GM18868 (cell line): ENCODE data around the gene SGTA.

Experiments
- ATAC-seq: cut with Tn5 transposase; IDR thresholded peaks from one replicate; pipeline ENCODE4 v1.9.1; 2021; ENCODE audit warnings: mild to moderate bottlenecking, moderate library complexity; ENCODE audit not compliant: unreplicated experiment

The SGTA gene

GRCh38 chr19:2810141-2811091 lies 27.3 kb upstream of the SGTA start:
- ATAC-seq, result no peak

- ATAC-seq, result no peak
Measured at GRCh38 chr19:2809387-2810140, 26.5 kb upstream of the SGTA start.

- no peak for ATAC-seq
Measured at GRCh38 chr19:2808129-2808941, 25.3 kb upstream of the SGTA start.

GRCh38 chr19:2807379-2808128 lies 24.5 kb upstream of the SGTA start:
- ATAC-seq, result no peak

GRCh38 chr19:2806736-2807378 lies 23.8 kb upstream of the SGTA start:
- no peak for ATAC-seq

GRCh38 chr19:2805991-2806649 lies 23.0 kb upstream of the SGTA start:
- no peak for ATAC-seq

- no peak for ATAC-seq
Measured at GRCh38 chr19:2805261-2805900, 22.3 kb upstream of the SGTA start.

- ATAC-seq, result no peak
Measured at GRCh38 chr19:2804156-2805004, 21.3 kb upstream of the SGTA start.

- no peak for ATAC-seq
Measured at GRCh38 chr19:2803486-2804155, 20.5 kb upstream of the SGTA start.

- ATAC-seq, result no peak
Measured at GRCh38 chr19:2802826-2803225, 19.8 kb upstream of the SGTA start.

- no peak for ATAC-seq
Measured at GRCh38 chr19:2800506-2800905, 17.4 kb upstream of the SGTA start.

- no peak for ATAC-seq
Measured at GRCh38 chr19:2799273-2800020, 16.4 kb upstream of the SGTA start.

GRCh38 chr19:2798733-2799132 lies 15.7 kb upstream of the SGTA start:
- ATAC-seq, result no peak

GRCh38 chr19:2798158-2798685 lies 15.1 kb upstream of the SGTA start:
- ATAC-seq, result no peak

GRCh38 chr19:2797280-2797679 lies 14.2 kb upstream of the SGTA start:
- no peak for ATAC-seq

- ATAC-seq, result no peak
Measured at GRCh38 chr19:2796659-2797266, 13.7 kb upstream of the SGTA start.
